Endodermal cell (in vitro differentiated cells): Measurements from ENCODE around the gene ABCA7. TPM values are rescaled to one million over a fixed set of nuclear protein-coding genes. Genes with fewer than 3 reads are reported as not detected.

ENCODE experiments used
- DNase-seq: peaks from one replicate; pipeline ENCODE4 v3.0.0-alpha.2; 2017
- H3K27ac ChIP-seq: 2 replicates; pipeline ENCODE4 v1.5.1; 2013; ENCODE audit warnings: mild to moderate bottlenecking, low read depth, low read length, moderate library complexity
- H3K27me3 ChIP-seq: 2 replicates; pipeline ENCODE4 v1.6.1; 2013; ENCODE audit warnings: mild to moderate bottlenecking, low read length, moderate library complexity; ENCODE audit not compliant: insufficient read depth, control insufficient read depth, poor library complexity, severe bottlenecking
- H3K36me3 ChIP-seq: 2 replicates; pipeline ENCODE4 v1.7.0; 2013; ENCODE audit warnings: mild to moderate bottlenecking, low read length, moderate library complexity; ENCODE audit not compliant: control insufficient read depth, insufficient read depth
- H3K4me1 ChIP-seq: one replicate; pipeline ENCODE4 v1.7.0; 2013; ENCODE audit warnings: low read length; ENCODE audit not compliant: control insufficient read depth, insufficient read depth
- H3K4me3 ChIP-seq: 2 replicates; pipeline ENCODE4 v1.5.1; 2013; ENCODE audit warnings: mild to moderate bottlenecking, low read length, moderate library complexity
- H3K9ac ChIP-seq: 2 replicates; pipeline ENCODE4 v1.6.1; 2013; ENCODE audit warnings: mild to moderate bottlenecking, low read length, moderate library complexity; ENCODE audit not compliant: poor library complexity, severe bottlenecking; ENCODE audit errors: extremely low read depth
- H3K9me3 ChIP-seq: 2 replicates; pipeline ENCODE4 v1.6.1; 2013; ENCODE audit warnings: mild to moderate bottlenecking, low read length, moderate library complexity; ENCODE audit not compliant: control insufficient read depth
- H3K27ac Mint-ChIP-seq: 2 replicates; pipeline ENCODE4 v1.8.0; 2020; ENCODE audit warnings: mixed read lengths
- H3K27me3 Mint-ChIP-seq: 2 replicates; pipeline ENCODE4 v1.8.0; 2021; ENCODE audit warnings: mild to moderate bottlenecking, mixed read lengths; ENCODE audit not compliant: insufficient read depth
- H3K36me3 Mint-ChIP-seq: 2 replicates; pipeline ENCODE4 v1.8.0; 2020; ENCODE audit warnings: low read depth, mixed read lengths
- H3K4me1 Mint-ChIP-seq: 2 replicates; pipeline ENCODE4 v1.8.0; 2020; ENCODE audit warnings: mixed read lengths
- H3K4me3 Mint-ChIP-seq: 2 replicates; pipeline ENCODE4 v1.8.0; 2020; ENCODE audit warnings: mild to moderate bottlenecking, moderate library complexity, mixed read lengths
- H3K9me3 Mint-ChIP-seq: 2 replicates; pipeline ENCODE4 v1.8.0; 2020; ENCODE audit warnings: mild to moderate bottlenecking, mixed read lengths
- CTCF ChIP-seq: fragments of 200-600 bp; sonication (generic); conservative IDR thresholded peaks from 2 replicates; pipeline ENCODE4 v1.5.0; 2021; ENCODE audit warnings: antibody characterized with exemption, mild to moderate bottlenecking
- WGBS, 2 experiments: methylation state at CpG; one replicate each; pipeline versions ENCODE4 v1.1.5 to v1.1.7; 2013; ENCODE audit warnings: missing lambda C conversion rate in 2 of 2, mixed read lengths in 1 of 2; ENCODE audit not compliant: insufficient coverage in 1 of 2, insufficient read length in 1 of 2; 5-methylcytosine and 5-hydroxymethylcytosine counted together
- total RNA-seq, 2 donors: library from RNA; stranded (reverse); fragmentation: NEBNext Ultra II Directional in 1 of 2; extraction: Animal tissue kit (Norgen Biotek cat#: 25700) in 1 of 2; gene quantifications; 2 replicates in 1 of 2; 3 replicates in 1 of 2; pipeline ENCODE4 v1.2.1, GENCODE V29; 2021

Gene ABCA7
- total RNA-seq, 2 donors from 2014 or later = 67.2 to 68.7 TPM

- H3K27ac Mint-ChIP-seq = no peak overlapping the region
- Histone ChIP-seq H3K9me3 (no peaks in the 10 kb centered on the region), H3K27ac (no peak overlapping the region), H3K4me3 (no peak overlapping the region), H3K27me3 (no peaks in the 10 kb centered on the region), H3K9ac (no peak overlapping the region), H3K4me1 (no peaks in the 10 kb centered on the region), H3K36me3 (peaks cover 15% of the 10 kb centered on the region)
- WGBS, 2 experiments = 93 to 97% methylated on average over 10 to 13 of the region's 17 CpGs
- no peak overlapping the region for H3K4me3 Mint-ChIP-seq
- no peaks in the 10 kb centered on the region for H3K9me3 Mint-ChIP-seq
- H3K36me3 Mint-ChIP-seq = peaks cover 19% of the 10 kb centered on the region
- DNase-seq = no peak
- TF ChIP-seq CTCF = no peak
- no peaks in the 10 kb centered on the region for H3K27me3 Mint-ChIP-seq
- no peaks in the 10 kb centered on the region for H3K4me1 Mint-ChIP-seq
Measured at GRCh38 chr19:1049106-1049505, 9.2 kb downstream of the ABCA7 start.

GRCh38 chr19:1049800-1050199 is 9.9 kb downstream of the ABCA7 start:
- DNase-seq = no peak
- Histone ChIP-seq H3K27ac (no peak overlapping the region), H3K4me1 (no peaks in the 10 kb centered on the region), H3K4me3 (no peak overlapping the region), H3K9me3 (no peaks in the 10 kb centered on the region), H3K9ac (no peak overlapping the region), H3K36me3 (peaks cover 12% of the 10 kb centered on the region), H3K27me3 (no peaks in the 10 kb centered on the region)
- TF ChIP-seq CTCF = no peak
- Mint-ChIP-seq H3K36me3 (peaks cover 19% of the 10 kb centered on the region), H3K4me1 (no peaks in the 10 kb centered on the region), H3K27ac (no peak overlapping the region), H3K9me3 (no peaks in the 10 kb centered on the region), H3K4me3 (no peak overlapping the region), H3K27me3 (no peaks in the 10 kb centered on the region)
- 48 to 89% methylated on average over 3 to 7 of the region's 11 CpGs for WGBS, 2 experiments

- Histone ChIP-seq H3K27me3 (no peaks in the 10 kb centered on the region), H3K27ac (no peak overlapping the region), H3K9me3 (no peaks in the 10 kb centered on the region), H3K9ac (no peak overlapping the region), H3K4me3 (no peak overlapping the region), H3K4me1 (no peaks in the 10 kb centered on the region), H3K36me3 (peaks cover 12% of the 10 kb centered on the region)
- no peak overlapping the region for H3K27ac Mint-ChIP-seq
- H3K36me3 Mint-ChIP-seq = peaks cover 15% of the 10 kb centered on the region
- DNase-seq = no peak
- no peaks in the 10 kb centered on the region for H3K27me3 Mint-ChIP-seq
- no peaks in the 10 kb centered on the region for H3K9me3 Mint-ChIP-seq
- TF ChIP-seq CTCF = no peak
- no peaks in the 10 kb centered on the region for H3K4me1 Mint-ChIP-seq
- WGBS, 2 experiments = 81 to 85% methylated on average over 26 to 31 of the region's 31 CpGs
- H3K4me3 Mint-ChIP-seq = no peak overlapping the region
Measured at GRCh38 chr19:1050989-1051788, 11.3 kb downstream of the ABCA7 start.
